BJ (cell line): ENCODE data around the gene RTN3. TPM values are rescaled to one million over a fixed set of nuclear protein-coding genes. Genes with fewer than 3 reads are reported as not detected.
"Not testable (repeated sequence)": the region's sequence is repeated elsewhere in the genome, so short reads cannot be mapped to it uniquely, and the experiment has no call there.

Experiments used
- CTCF ChIA-PET: fragments of 350-600 bp; formaldehyde crosslinking; extraction: SDS; loops from one replicate; lab custom pipeline; 2021; ENCODE audit warnings: antibody characterized with exemption, inconsistent platforms; lab: Yijun Ruan, JAX
- POLR2A ChIA-PET: fragments of 300-600 bp; sonication (Branson Sonifier 250); formaldehyde crosslinking; extraction: SDS; loops from one replicate; lab custom pipeline; 2021; ENCODE audit warnings: antibody characterized with exemption; lab: Charles Lee
- DNase-seq: peaks from one replicate; pipeline ENCODE4 v3.0.0-alpha.2; 2011; ENCODE audit warnings: low read depth
- H3K27me3 ChIP-seq: 2 replicates; pipeline ENCODE4 v1.6.0; 2011; ENCODE audit warnings: low read length; ENCODE audit not compliant: control insufficient read depth, insufficient read depth
- H3K36me3 ChIP-seq: 2 replicates; pipeline ENCODE4 v1.5.1; 2011; ENCODE audit warnings: low read length; ENCODE audit not compliant: control insufficient read depth, insufficient read depth
- H3K4me3 ChIP-seq: 2 replicates; pipeline ENCODE4 v1.5.1; 2011; ENCODE audit warnings: low read depth, mild to moderate bottlenecking, control low read depth, low read length
- CTCF ChIP-seq: IDR thresholded peaks from 2 replicates; pipeline ENCODE4 v1.5.1; 2011; ENCODE audit warnings: low read depth, mild to moderate bottlenecking, control low read depth, inconsistent platforms, low read length, moderate library complexity; ENCODE audit not compliant: insufficient read depth
- polyA plus RNA-seq: library from polyadenylated mRNA; depleted of rRNA; stranded (reverse); fragments of >200 nt; gene quantifications from 2 replicates; pipeline ENCODE4 v1.2.3, GENCODE V29; 2011

RTN3 gene
- polyA plus RNA-seq, 1 experiment, result 91.4 TPM

- peak overlapping the region; percentile 79 for H3K4me3 ChIP-seq
- CTCF ChIA-PET, result interaction anchor here (0.6 to 1.9 kb wide), 8 partner anchors 9 to 171 kb away, joined by 3 to 10 read pairs (median 3); partner anchors contain the start of gene ATL3
- POLR2A ChIA-PET, result interaction anchor here (0.5 to 1.7 kb wide), 3 partner anchors 12 to 64 kb away, joined by 4 to 6 read pairs (median 5); partner anchors contain the start of gene ATL3
- H3K27me3 ChIP-seq, result no peaks in the 10 kb centered on the region
- no peaks in the 10 kb centered on the region for H3K36me3 ChIP-seq
- DNase-seq, result no peak
- TF ChIP-seq CTCF, result no peak
Observed at GRCh38 chr11:63682066-63683021, 1.0 kb downstream of the RTN3 start.

GRCh38 chr11:63683133-63683991 lies 2.1 kb downstream of the RTN3 start:
- CTCF ChIA-PET, result interaction anchor here (0.9 to 1.9 kb wide), 4 partner anchors 10 to 81 kb away, joined by 3 to 10 read pairs (median 4); partner anchors contain the start of gene ATL3

GRCh38 chr11:63685158-63685721 lies 3.9 kb downstream of the RTN3 start:
- POLR2A ChIA-PET, DNase-seq, H3K4me3 ChIP-seq, H3K36me3 ChIP-seq, H3K27me3 ChIP-seq: not testable (repeated sequence)
- CTCF ChIA-PET, result interaction anchor here (1.0 kb wide), 1 partner anchor 185 kb away, joined by 3 read pairs; no protein-coding TSS in a partner anchor

More at GRCh38 chr11:63683133-63683991, 2.1 kb downstream of the RTN3 start:
- DNase-seq, result no peak
- TF ChIP-seq CTCF, result no peak
- H3K27me3 ChIP-seq, result no peaks in the 10 kb centered on the region
- H3K4me3 ChIP-seq, result peak overlapping the region; percentile 79
- POLR2A ChIA-PET, result no interaction called here
- H3K36me3 ChIP-seq, result no peaks in the 10 kb centered on the region

- no peaks in the 10 kb centered on the region for H3K36me3 ChIP-seq
- TF ChIP-seq CTCF, result no peak
- no peaks in the 10 kb centered on the region for H3K27me3 ChIP-seq
- no peak overlapping the region for H3K4me3 ChIP-seq
- ChIA-PET POLR2A (interaction anchor here (0.7 kb wide), 1 partner anchor 80 kb away, joined by 4 read pairs; no protein-coding TSS in a partner anchor), CTCF (interaction anchor here (1.0 kb wide), 1 partner anchor 52 kb away, joined by 3 read pairs; no protein-coding TSS in a partner anchor)
- DNase-seq, result no peak
Observed at GRCh38 chr11:63686926-63687325, 5.6 kb downstream of the RTN3 start.

- Histone ChIP-seq H3K36me3 (no peaks in the 10 kb centered on the region), H3K27me3 (no peaks in the 10 kb centered on the region), H3K4me3 (no peak overlapping the region)
- ChIA-PET POLR2A (no interaction called here), CTCF (interaction anchor here (0.6 kb wide), 1 partner anchor 14 kb away, joined by 3 read pairs; no protein-coding TSS in a partner anchor)
- DNase-seq, result no peak
- TF ChIP-seq CTCF, result no peak
Observed at GRCh38 chr11:63687845-63688244, 6.5 kb downstream of the RTN3 start.
